Neutrophil (primary cell): ENCODE measurements around the gene SMTNL1.
"Not testable (repeated sequence)": the region's sequence is repeated elsewhere in the genome, so short reads cannot be mapped to it uniquely, and the experiment has no call there.

Experiments
- H3K27ac ChIP-seq: fragments of 200-600 bp; sonication (generic); 2 replicates; pipeline ENCODE4 v1.5.1; 2016; ENCODE audit warnings: mild to moderate bottlenecking, moderate library complexity
- H3K27me3 ChIP-seq: fragments of 200-600 bp; sonication (generic); 2 replicates; pipeline ENCODE4 v1.6.0; 2016; ENCODE audit warnings: mild to moderate bottlenecking
- H3K36me3 ChIP-seq: fragments of 200-600 bp; sonication (generic); 2 replicates; pipeline ENCODE4 v1.5.1; 2017
- H3K4me1 ChIP-seq, 2 experiments: fragments of 200-600 bp in 1 of 2; sonication (generic) in 1 of 2; 1 replicate in 1 of 2; 2 replicates in 1 of 2; pipeline versions ENCODE4 v1.5.1 to v1.6.1; 2013 to 2016; ENCODE audit warnings: low read depth in 1 of 2, low read length in 1 of 2, mild to moderate bottlenecking in 1 of 2, moderate library complexity in 1 of 2; ENCODE audit not compliant: control insufficient read depth in 1 of 2, insufficient read depth in 1 of 2
- H3K4me3 ChIP-seq, 2 experiments: fragments of 200-600 bp in 1 of 2; sonication (generic) in 1 of 2; 1 replicate in 1 of 2; 2 replicates in 1 of 2; pipeline ENCODE4 v1.5.1; 2013 to 2016; ENCODE audit warnings: low read depth in 1 of 2, low read length in 1 of 2, mild to moderate bottlenecking in 1 of 2, moderate library complexity in 1 of 2
- H3K9me3 ChIP-seq: fragments of 200-600 bp; sonication (generic); 2 replicates; pipeline ENCODE4 v1.5.1; 2016
- CTCF ChIP-seq: fragments of 200-600 bp; sonication (generic); IDR thresholded peaks from 2 replicates; pipeline ENCODE4 v1.5.1; 2016; ENCODE audit warnings: antibody characterized with exemption

The SMTNL1 gene

GRCh38 chr11:57529012-57529411 is 8.4 kb upstream of the SMTNL1 start:
- H3K27ac ChIP-seq: no peak overlapping the region
- TF ChIP-seq CTCF: no peak
- H3K9me3 ChIP-seq: no peaks in the 10 kb centered on the region
- H3K27me3 ChIP-seq: no peaks in the 10 kb centered on the region
- peaks cover 22 to 25% of the 10 kb centered on the region in 2 experiments for H3K4me1 ChIP-seq
- no peak overlapping the region for H3K4me3 ChIP-seq
- no peaks in the 10 kb centered on the region for H3K36me3 ChIP-seq

DNA sequence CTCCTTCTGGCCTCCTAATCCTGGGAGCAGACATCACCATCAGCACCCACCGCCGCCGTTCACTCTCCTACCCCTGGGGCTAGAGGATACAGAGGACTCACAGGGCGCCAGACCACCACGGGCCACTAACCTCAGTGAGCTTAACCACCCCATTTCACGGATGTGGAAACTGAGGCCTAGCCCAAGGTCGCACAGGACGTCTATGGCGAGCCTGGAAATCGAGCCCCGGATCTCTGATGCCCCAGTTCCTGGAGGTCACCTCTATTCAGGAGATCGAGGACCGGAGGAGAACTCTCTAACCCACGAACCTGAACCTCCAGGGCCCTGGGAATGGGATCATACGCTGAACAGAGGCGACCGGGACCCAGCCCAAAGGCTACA is 7.2 kb upstream of the SMTNL1 start:
- H3K27me3 ChIP-seq: no peaks in the 10 kb centered on the region
- H3K36me3 ChIP-seq: no peaks in the 10 kb centered on the region
- no peak for TF ChIP-seq CTCF
- H3K4me1 ChIP-seq: peaks cover 22 to 25% of the 10 kb centered on the region in 2 experiments
- H3K27ac ChIP-seq: peak overlapping the region; percentile 77
- H3K9me3 ChIP-seq: no peaks in the 10 kb centered on the region
- H3K4me3 ChIP-seq: peak overlapping the region; percentile 74 to 75

- no peak for TF ChIP-seq CTCF
- Histone ChIP-seq H3K4me1 (peaks cover 22 to 25% of the 10 kb centered on the region in 2 experiments), H3K27ac (peak within 1 kb of the TSS; percentile 77), H3K36me3 (no peaks in the 10 kb centered on the region), H3K9me3 (no peaks in the 10 kb centered on the region), H3K4me3 (peak within 1 kb of the TSS; percentile 74 to 75), H3K27me3 (no peaks in the 10 kb centered on the region)
Measured at GRCh38 chr11:57530596-57531507, 6.5 kb upstream of the SMTNL1 start, which contains the start of gene TIMM10. TSS of gene TIMM10 (minus strand) at chr11:57530754. CDS start at chr11:57530189, 565 bp downstream.

- H3K4me3 ChIP-seq, H3K27ac ChIP-seq, H3K9me3 ChIP-seq, H3K27me3 ChIP-seq, H3K36me3 ChIP-seq: not testable (repeated sequence)
- peaks cover 18 to 20% of the 10 kb centered on the region in 2 experiments for H3K4me1 ChIP-seq
Measured at GRCh38 chr11:57534449-57534848, 2.9 kb upstream of the SMTNL1 start.

DNA sequence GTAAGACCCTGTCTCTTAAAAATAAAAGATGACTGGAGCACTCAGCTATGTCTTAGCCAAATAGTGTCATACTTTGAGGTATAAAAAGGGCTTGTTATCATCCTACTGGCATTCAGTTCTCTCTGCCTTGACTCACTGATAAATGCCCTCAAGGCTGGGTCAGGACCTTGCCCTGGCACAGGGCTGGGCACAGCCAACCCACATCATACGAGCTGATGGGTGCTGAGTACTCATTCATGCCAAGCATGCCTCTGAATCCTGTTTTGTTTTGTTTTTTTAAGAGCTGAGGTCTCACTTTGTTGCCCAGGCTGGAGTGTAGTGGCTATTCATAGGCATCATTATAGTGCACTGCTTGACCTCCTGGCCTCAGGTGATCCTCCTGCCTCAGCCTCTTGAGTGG is 1.9 kb downstream of the SMTNL1 start:
- Histone ChIP-seq H3K27me3 (no peaks in the 10 kb centered on the region), H3K27ac (no peak overlapping the region), H3K4me3 (no peak overlapping the region), H3K36me3 (no peaks in the 10 kb centered on the region), H3K9me3 (no peaks in the 10 kb centered on the region), H3K4me1 (no peaks in the 10 kb centered on the region)
- TF ChIP-seq CTCF: no peak

DNA sequence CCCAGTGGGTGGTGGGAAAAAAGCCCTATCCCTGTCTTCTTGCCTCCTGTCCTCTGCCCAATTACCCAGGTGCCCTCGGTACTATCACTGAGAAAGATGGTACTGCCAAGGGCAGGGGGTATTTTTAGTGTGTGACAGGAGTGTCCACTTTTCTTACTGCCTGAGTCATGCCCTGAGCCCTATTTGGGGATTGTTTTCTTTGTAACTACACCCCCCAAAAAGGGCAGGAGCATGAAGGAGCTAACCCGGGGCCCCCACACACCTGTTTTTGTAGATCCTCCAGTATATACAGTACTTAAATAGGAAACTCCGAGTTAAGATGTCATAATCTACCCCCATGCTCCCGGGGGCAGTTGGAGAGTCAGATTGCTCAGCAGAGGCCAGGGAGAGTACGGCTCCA is 3.8 kb downstream of the SMTNL1 start:
- Histone ChIP-seq H3K27me3 (no peaks in the 10 kb centered on the region), H3K36me3 (peaks cover 2% of the 10 kb centered on the region), H3K27ac (no peak overlapping the region), H3K4me1 (no peaks in the 10 kb centered on the region), H3K9me3 (no peaks in the 10 kb centered on the region), H3K4me3 (no peak overlapping the region)
- TF ChIP-seq CTCF: no peak
